AG10803 (cell line): Measurements from ENCODE around the gene ESRRG.
A peak's percentile ranks its signal among the peaks of the same experiment; 100 is the strongest.

ENCODE experiments used
- DNase-seq: peaks from one replicate; pipeline ENCODE4 v3.0.0; 2010; ENCODE audit warnings: low read depth
- H3K4me3 ChIP-seq: 2 replicates; pipeline ENCODE4 v1.5.1; 2011; ENCODE audit warnings: mild to moderate bottlenecking, low read length, control low read depth
- TF ChIP-seq, protein P1 (sequence below): conservative IDR thresholded peaks from 2 replicates; pipeline ENCODE4 v1.5.1; 2011; ENCODE audit warnings: mild to moderate bottlenecking, low read length, control low read depth, inconsistent platforms

Gene ESRRG

DNA sequence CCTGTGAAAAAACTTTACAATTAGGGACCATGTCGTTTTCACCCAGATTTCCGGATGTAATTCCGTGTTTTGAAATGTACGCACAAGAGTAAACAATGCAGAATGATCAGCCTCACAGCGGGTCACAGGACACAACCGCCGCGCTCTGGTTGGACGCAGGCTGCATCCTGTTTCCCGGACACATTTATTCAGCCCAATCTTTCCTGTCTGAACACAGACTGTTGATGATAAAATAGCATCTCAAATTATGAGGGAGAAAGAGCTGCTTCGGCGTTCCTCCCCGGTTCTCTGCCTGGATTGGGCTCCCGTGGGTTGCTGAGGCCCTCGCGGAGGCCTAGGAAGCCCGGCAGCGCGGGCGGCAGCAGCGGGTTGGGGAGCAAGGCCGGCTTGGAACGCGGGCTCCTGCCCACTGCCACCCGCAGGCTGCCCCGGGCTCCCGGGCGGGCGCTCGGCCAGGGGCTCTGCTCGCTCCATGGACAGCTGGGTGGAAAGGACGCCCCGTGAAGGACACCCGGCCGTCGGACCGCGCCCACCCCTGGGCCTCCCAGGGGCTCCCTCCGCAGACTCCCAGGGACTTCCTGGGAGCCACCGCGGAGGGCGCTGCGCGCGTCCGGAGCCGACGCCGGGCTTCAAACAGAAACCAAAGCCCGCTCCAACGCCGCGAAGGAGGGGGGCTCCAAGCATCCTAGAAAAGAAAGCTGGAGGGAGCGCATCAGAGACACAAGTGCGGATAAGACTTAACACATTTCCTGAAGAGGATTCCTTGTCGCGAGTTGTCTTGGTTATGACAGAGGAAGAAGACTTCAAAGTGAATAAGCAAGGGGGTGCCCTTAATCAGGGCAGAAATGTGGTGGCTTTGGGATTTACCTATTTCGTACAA, 122.3 kb downstream of the ESRRG start:
- TF ChIP-seq, protein P1, sequence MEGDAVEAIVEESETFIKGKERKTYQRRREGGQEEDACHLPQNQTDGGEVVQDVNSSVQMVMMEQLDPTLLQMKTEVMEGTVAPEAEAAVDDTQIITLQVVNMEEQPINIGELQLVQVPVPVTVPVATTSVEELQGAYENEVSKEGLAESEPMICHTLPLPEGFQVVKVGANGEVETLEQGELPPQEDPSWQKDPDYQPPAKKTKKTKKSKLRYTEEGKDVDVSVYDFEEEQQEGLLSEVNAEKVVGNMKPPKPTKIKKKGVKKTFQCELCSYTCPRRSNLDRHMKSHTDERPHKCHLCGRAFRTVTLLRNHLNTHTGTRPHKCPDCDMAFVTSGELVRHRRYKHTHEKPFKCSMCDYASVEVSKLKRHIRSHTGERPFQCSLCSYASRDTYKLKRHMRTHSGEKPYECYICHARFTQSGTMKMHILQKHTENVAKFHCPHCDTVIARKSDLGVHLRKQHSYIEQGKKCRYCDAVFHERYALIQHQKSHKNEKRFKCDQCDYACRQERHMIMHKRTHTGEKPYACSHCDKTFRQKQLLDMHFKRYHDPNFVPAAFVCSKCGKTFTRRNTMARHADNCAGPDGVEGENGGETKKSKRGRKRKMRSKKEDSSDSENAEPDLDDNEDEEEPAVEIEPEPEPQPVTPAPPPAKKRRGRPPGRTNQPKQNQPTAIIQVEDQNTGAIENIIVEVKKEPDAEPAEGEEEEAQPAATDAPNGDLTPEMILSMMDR: peak; percentile 50
- peak overlapping the region; percentile 66 for H3K4me3 ChIP-seq
- DNase-seq: peak; percentile 71

DNA sequence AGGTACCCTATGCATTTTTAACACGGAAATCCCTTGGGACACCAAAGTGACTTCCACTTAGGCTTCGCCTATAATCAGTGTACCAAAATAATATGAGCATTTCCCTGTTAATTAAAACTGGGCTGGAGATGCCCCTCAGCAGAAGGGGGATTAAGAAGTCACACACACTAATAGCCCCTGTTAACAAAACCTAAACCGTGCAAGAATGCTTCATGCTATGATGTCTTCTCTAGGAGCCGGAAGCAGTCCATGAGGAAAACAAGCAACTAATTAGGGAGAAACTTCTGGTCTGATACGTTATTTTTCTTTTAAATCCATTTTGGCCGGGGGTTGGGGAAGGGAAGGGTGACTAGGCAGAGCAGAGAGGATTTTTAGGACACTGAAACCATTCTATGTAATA, 123.4 kb downstream of the ESRRG start:
- H3K4me3 ChIP-seq: no peak overlapping the region
- TF ChIP-seq, protein P1: no peak
- DNase-seq: no peak

DNA sequence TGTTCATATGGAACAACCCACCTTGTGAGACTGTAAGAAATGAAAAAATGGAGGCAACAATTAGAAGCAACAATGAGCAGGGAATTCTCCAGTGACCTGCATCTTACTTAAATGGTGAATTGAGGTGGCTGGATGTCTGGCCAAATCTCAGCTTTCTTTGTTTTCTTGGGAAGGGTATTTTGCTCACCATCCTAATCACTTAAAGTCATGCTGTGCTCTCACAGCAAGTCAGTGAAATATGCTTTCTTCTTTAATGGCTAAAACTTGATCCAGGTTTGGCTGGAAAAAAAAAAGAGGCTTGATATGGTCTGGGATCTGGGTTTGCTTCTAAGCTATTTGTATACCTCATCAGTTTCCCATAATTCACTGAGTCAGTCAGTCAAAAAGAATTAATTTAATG, 124.8 kb downstream of the ESRRG start:
- no peak overlapping the region for H3K4me3 ChIP-seq
- TF ChIP-seq, protein P1: no peak
- DNase-seq: no peak

DNA sequence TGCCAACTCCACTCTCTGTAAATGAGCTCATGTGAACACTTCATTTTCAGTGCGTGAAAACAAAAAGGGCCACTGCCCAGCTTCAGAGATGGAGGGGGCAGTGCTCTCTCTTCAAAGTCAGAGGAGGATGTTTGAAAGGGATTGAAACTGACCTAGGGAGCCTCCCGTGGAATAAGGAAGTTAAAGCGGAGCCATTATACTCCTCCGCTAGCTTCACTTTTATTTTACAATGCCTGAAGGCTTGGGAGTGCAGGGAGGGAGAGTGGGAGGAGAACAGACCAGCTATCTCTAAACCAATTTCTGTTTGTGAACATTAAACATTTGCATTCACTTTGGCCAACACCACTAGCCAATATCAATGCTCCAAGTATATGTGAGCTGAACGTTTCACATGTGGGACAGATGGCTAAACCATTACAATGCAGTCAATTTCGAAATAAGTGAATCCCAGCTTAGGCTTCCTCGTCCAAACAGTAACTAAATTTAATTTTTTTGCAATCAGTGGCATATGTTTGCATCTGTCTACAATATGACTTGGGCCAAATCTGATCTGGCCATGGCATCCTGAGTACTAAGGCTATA, 126.9 kb downstream of the ESRRG start:
- H3K4me3 ChIP-seq: no peak overlapping the region
- TF ChIP-seq, protein P1: no peak
- DNase-seq: peak; percentile 5

DNA sequence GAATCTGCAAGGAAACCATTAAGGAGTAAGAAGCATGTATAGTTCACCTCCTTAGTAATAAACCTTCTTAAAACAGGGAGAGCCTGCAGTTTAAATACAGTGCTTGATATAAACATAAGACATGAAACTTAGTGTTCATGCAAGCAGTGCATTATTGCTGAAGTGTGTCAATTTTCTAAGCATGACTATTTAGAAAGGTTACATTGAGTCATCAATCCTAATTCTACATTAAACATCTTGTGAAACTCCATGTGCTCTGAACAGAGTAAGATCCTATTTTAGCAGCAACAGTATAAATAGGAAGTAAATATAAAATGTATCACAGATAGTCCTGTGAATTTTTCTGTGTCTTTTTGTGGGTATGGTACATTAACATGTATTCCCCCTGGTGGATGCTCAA, 135.5 kb downstream of the ESRRG start:
- H3K4me3 ChIP-seq: no peak overlapping the region
- DNase-seq: no peak
- TF ChIP-seq, protein P1: no peak

- TF ChIP-seq, protein P1: no peak
- DNase-seq: no peak
- H3K4me3 ChIP-seq: no peak overlapping the region
Observed at GRCh38 chr1:216582151-216582550, 141.1 kb downstream of the ESRRG start.

DNA sequence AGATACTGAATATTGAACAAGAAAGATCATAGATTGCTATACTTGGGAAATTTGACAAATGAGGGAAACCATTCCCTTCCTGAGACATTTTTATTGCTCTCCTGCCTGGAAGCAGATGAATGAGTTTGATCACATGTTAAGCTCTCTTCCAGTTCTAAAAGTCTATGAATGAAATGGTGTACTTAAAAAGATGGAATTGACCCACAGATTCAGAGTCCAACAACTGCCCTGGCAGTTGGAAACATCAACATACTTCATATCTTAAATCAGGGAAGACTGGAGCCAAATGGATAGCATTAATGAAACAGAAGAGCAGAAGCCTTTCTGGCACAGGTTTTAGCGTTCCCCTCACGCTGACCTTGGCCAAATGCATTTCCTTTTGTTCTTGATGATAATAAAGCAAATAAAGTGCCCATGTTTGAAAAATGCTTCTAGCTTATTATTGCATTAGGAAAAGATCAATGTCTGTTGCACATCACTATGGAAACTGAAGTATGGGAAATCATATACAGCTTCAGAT, 142.6 kb downstream of the ESRRG start:
- H3K4me3 ChIP-seq: no peak overlapping the region
- no peak for DNase-seq
- TF ChIP-seq, protein P1: no peak
